Measurements from ENCODE around the gene CATSPER2. TPM values are rescaled to one million over a fixed set of nuclear protein-coding genes. Genes with fewer than 3 reads are reported as not detected.

The CATSPER2 gene
- total RNA-seq, 1 donor from 2014 or later = 3.3 TPM

Other genes with a start within 250 kb of the CATSPER2 start
- 27.6 TPM for gene TP53BP1, start 155.7 kb downstream of the CATSPER2 start, total RNA-seq
- gene MAP1A, start 131.2 kb downstream of the CATSPER2 start, total RNA-seq = 2.3 TPM
- gene PPIP5K1, start 58.6 kb downstream of the CATSPER2 start, total RNA-seq = 27.3 TPM
- gene CKMT1B, start 54.8 kb downstream of the CATSPER2 start, total RNA-seq = 0.84 TPM
- gene STRC, start 30.0 kb downstream of the CATSPER2 start, total RNA-seq = not detected
- gene CKMT1A, start 45.0 kb upstream of the CATSPER2 start, total RNA-seq = 1.9 TPM
- 382 TPM for gene PDIA3, start 97.6 kb upstream of the CATSPER2 start, total RNA-seq
- 4.3 TPM for gene ELL3, start 128.1 kb upstream of the CATSPER2 start, total RNA-seq
- 769 TPM for gene SERF2, start 143.5 kb upstream of the CATSPER2 start, total RNA-seq
- not detected for gene SERINC4, start 151.4 kb upstream of the CATSPER2 start, total RNA-seq
- gene HYPK, start 151.8 kb upstream of the CATSPER2 start, total RNA-seq = 11.3 TPM
- 21.0 TPM for gene MFAP1, start 175.8 kb upstream of the CATSPER2 start, total RNA-seq
- 6.2 TPM for gene WDR76, start 178.2 kb upstream of the CATSPER2 start, total RNA-seq

All from upper lobe of right lung (tissue), 1 donor.